GM18505 (cell line): ENCODE data around the gene MICU1.
"Not testable (repeated sequence)": the region's sequence is repeated elsewhere in the genome, so short reads cannot be mapped to it uniquely, and the experiment has no call there.

Experiments
- ATAC-seq: cut with Tn5 transposase; IDR thresholded peaks from one replicate; pipeline ENCODE4 v1.9.1; 2021; ENCODE audit not compliant: unreplicated experiment
- POLR2A ChIP-seq: IDR thresholded peaks from 4 replicates; pipeline ENCODE4 v1.6.1; 2011; ENCODE audit warnings: borderline replicate concordance; ENCODE audit not compliant: insufficient read depth, insufficient read length; ENCODE audit errors: extremely low read depth

Gene MICU1

DNA sequence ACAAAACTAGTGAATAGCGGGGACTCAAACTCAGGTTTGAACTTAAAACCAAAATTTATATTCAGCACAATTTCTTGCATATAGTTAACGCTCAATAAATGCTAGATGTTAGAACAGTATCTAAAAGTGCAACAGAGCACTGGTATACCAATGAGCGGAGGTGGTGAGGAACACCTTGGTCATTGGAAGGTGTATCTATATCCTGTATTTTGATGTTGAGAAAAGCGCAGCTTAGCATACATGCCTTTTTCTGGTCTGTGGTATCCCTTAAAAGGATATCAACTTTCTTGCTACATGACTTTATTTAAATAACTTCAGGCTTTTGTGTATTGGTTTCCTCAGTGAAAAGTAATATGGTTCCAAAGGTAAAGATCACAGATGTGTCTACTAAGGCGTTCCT is 237.8 kb downstream of the MICU1 start:
- no peak for ATAC-seq
- TF ChIP-seq POLR2A = no peak

DNA sequence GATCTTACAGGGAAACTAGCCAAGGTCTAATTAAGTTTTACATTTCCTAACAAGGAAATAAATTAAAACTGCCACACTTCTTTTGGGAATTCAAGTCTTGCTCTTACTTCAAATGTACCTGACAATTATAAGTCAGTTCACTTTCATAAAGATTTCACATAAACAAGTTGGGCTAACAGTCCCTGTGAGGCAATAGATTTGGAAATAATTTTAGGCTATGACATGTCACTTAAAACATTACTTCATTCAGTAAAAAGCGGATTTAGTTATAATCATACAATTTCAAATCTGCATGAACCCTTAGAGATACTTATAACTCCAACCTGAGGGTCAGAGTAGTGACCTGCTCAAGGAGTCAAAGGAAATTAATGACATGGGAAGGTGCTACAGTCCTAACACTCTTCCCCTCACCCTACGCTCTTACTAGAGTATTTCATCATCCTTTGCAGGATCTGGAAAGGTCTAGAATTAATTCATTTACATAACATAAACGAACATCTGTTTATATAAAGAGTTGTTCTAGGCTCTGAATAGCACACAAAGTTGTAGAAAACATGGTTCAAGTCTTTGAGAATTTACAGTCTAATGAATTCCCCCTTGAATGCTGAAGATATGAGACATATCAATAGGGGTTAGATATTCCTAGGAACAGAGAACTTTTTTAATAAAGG is 238.8 kb downstream of the MICU1 start:
- no peak for ATAC-seq
- TF ChIP-seq POLR2A = no peak

DNA sequence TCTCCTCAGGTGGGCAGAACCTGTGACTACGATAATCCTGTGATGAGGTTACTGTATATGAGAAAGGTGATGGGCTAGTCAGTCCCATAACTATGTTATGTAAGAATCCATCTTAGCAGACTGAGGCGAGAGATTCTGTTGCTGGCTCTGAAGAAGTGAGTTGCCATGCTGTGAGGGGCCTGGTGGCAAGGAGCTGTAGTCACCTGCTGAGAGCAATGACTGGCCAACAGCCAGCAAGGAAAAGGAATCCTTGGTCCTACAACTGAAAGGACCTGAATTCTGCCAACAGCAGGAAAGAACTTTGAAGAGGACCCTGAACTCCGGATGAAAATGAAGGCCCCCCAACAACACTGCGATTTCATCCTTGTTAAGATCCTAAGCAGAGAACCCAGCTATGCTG is 240.2 kb downstream of the MICU1 start:
- no peak for ATAC-seq
- TF ChIP-seq POLR2A = no peak

GRCh38 chr10:72384982-72385381 is 240.9 kb downstream of the MICU1 start:
- ATAC-seq = not testable (repeated sequence)

- no peak for TF ChIP-seq POLR2A
- no peak for ATAC-seq
Measured at GRCh38 chr10:72379776-72380175, 246.1 kb downstream of the MICU1 start.

DNA sequence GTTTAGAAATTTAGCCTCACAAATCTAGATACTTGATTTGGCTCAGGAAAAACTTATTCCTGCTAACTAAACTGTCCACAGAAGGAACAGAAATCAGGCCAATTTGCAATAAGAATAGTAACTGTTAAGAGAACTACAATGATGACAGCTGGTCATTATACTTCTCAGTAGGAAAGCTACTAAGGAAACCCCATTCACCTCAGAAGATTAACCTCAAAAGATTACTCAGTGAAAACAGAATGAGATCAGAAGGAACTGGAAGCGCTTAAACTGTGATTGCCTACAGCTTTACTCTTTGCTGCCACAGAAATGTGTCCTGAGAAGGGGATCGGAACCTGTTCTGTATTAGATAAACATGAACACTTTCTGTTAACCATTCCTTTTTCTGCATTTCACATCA is 246.8 kb downstream of the MICU1 start:
- TF ChIP-seq POLR2A = no peak
- no peak for ATAC-seq

DNA sequence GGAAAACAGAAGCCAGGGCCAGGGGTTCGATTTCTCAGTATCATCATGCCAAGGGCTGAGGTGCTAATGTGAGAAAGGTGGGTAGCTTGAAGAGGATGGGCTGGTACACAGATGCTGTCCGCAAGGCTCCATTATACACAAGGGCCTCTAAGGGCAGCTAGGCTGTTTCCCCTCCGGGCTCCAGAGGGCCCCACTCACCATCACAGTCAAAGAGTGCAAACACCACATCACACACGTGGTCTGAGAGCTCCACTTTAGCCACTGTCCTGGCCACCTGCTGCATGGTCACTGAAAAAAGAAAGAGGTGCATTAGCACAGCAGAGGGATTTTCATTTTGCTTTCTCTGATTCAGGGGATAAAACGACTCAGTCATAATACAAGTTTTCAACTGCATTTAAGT is 250.3 kb downstream of the MICU1 start:
- no peak for ATAC-seq
- TF ChIP-seq POLR2A = no peak

DNA sequence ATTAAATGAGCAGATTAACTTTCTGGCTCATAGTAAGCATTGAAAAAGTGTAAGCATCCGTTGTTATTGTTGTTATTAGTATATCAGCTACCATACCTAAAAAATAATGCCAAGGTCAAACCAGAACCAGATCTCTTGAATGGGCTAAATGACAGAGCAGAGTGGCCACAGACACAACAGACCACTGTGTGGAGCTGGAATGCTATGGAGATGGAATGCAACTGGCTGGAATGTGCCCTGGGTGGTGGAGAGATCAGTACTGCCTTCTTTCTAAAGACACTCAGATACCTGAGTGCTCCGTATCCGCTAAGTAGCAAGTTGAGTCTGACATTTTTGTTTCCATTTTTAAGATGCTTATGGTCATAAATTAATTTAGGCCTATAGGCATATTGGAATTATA is 250.7 kb downstream of the MICU1 start:
- no peak for ATAC-seq
- no peak for TF ChIP-seq POLR2A

DNA sequence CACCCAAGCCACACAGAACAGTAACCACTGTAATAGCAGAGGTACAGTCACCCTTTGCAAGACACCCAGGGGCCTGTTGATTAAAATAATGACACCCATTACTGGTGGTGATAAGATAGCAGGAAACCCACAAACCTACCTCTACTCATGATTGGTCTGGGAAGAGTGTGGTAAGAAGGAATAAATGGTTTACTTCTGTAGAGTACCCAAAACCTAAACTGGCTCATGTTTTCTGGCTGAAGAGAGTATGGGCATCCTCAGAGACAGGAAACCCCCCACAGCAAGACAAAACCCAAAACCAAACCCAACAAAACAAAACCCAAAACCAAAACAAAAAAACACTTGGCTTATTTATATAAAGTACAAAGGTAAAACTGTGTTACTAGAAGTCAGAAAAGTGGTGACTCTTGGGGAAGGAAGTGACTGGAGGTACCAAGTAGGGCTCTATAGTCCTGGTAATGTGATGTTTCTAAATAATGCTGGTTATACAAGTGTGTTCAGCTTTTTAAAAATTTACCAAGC is 255.6 kb downstream of the MICU1 start:
- ATAC-seq = no peak

DNA sequence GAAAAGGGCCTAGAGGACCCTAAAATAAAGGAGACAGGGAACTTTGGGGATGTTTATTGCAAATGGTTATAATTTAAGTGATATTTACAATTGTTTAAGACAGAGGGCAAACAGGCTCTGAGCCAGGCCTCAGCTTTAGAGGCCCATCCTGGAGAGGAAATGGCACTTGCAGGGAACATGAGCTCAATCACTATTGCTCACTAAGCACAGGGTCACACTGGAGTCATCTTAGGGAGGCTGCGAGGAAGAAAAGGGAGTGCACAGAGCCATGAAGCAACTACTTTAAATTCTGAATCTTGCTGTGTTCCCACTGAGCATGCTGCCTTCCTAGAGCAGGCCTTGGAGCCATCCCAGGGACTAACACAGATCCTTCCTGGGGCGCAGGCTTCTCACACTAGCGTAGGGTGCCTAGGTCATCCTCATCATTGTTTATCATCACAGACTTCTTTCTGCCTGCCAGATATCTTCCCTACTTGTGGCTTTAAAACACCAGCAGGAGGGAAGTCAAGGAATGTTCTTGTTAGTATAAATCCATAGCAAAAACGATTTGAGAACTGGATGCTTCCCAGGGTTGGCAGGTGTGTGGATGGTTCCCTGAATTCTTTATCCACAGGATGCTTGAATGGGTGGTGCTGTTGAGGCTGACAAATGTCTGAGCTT is 258.4 kb downstream of the MICU1 start:
- no peak for ATAC-seq
- TF ChIP-seq POLR2A = no peak

More for the DNA sequence above, 255.6 kb downstream of the MICU1 start:
- no peak for TF ChIP-seq POLR2A

GRCh38 chr10:72365106-72365895 is 260.6 kb downstream of the MICU1 start:
- no peak for ATAC-seq
- TF ChIP-seq POLR2A = no peak

DNA sequence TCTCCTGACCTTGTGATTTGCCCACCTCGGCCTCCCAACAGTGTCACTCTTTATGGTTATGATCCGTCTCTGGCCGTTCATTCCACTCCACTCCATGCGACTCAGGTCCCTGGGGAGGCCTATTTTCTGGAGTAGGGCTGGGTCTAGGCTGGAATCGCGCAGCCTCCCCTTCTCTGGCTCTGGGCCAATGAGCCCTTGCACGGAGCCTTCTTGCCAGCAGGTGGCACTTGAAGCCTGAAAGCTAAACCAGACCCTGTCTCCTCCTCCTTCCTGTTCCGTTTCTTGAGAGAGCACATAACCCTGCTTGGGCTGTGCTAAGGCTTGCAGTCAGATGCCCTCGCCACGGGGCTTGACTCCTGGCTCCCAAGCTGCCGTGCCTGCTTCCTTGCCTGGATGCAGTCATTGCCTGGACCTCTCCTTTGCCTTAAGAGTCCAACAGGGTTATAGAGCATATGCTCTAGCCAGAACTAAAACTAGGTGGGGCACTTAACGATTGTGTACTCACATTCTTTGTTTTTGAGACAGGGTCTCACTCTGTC is 261.6 kb downstream of the MICU1 start:
- peak; percentile 54 for TF ChIP-seq POLR2A
- no peak for ATAC-seq

DNA sequence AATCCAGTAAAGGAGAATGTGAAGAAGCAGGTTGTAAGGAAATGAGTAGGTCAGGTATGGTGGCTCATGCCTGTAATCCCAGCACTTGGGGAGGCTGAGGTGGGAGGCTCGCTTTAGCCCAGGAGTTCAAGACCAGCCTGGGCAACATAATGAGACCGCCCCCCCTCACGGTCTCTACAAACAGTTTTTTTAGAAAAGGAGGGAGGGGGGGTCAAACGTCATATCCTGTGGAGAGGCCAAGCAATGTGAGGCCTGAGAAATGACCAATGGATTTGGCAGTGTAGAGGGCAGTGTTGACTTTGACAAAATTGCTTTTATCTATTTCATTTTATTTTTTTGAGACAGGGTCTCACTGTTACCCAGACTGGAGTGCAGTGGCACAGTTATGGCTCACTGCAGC is 268.9 kb downstream of the MICU1 start:
- ATAC-seq = no peak
- TF ChIP-seq POLR2A = no peak
